Mesendoderm (in vitro differentiated cells): Measurements from ENCODE around the gene PTPRG.

ENCODE experiments used
- DNase-seq: peaks from one replicate; pipeline ENCODE4 v3.0.0; 2013
- H2AK5ac ChIP-seq: 2 replicates; pipeline ENCODE4 v1.6.1; 2013; ENCODE audit warnings: low read length, inconsistent platforms
- H2BK120ac ChIP-seq: 2 replicates; pipeline ENCODE4 v1.6.1; 2013; ENCODE audit warnings: low read depth, mild to moderate bottlenecking, low read length, moderate library complexity, mixed read lengths
- H2BK15ac ChIP-seq: replicated peaks from 2 replicates; pipeline ENCODE4 v1.6.1; 2013; ENCODE audit warnings: low read depth, mild to moderate bottlenecking, moderate library complexity
- H2BK5ac ChIP-seq: 2 replicates; pipeline ENCODE4 v1.6.1; 2013; ENCODE audit warnings: low read length, inconsistent platforms
- H3K18ac ChIP-seq: 2 replicates; pipeline ENCODE4 v1.6.1; 2013; ENCODE audit warnings: mild to moderate bottlenecking, low read length, mixed read lengths
- H3K23ac ChIP-seq: one replicate; pipeline ENCODE4 v1.6.1; 2013; ENCODE audit warnings: low read length
- H3K27ac ChIP-seq: 2 replicates; pipeline ENCODE4 v1.5.1; 2013; ENCODE audit warnings: low read depth, mild to moderate bottlenecking, inconsistent platforms, low read length, moderate library complexity
- H3K27me3 ChIP-seq: 2 replicates; pipeline ENCODE4 v1.6.1; 2013; ENCODE audit warnings: low read length, control low read depth, mild to moderate bottlenecking, inconsistent platforms; ENCODE audit not compliant: insufficient read depth, poor library complexity
- H3K36me3 ChIP-seq: 2 replicates; pipeline ENCODE4 v1.6.1; 2013; ENCODE audit warnings: low read length, inconsistent platforms; ENCODE audit not compliant: control insufficient read depth, insufficient read depth
- H3K4ac ChIP-seq: one replicate; pipeline ENCODE4 v1.6.1; 2013; ENCODE audit warnings: low read depth, mild to moderate bottlenecking, low read length, moderate library complexity
- H3K4me1 ChIP-seq: 2 replicates; pipeline ENCODE4 v1.6.1; 2013; ENCODE audit warnings: low read depth, low read length, inconsistent platforms; ENCODE audit not compliant: control insufficient read depth
- H3K4me2 ChIP-seq: 2 replicates; pipeline ENCODE4 v1.6.1; 2013; ENCODE audit warnings: low read length
- H3K4me3 ChIP-seq: 2 replicates; pipeline ENCODE4 v1.5.1; 2013; ENCODE audit warnings: mild to moderate bottlenecking, low read length
- H3K56ac ChIP-seq: one replicate; pipeline ENCODE4 v1.6.1; 2013; ENCODE audit warnings: low read length
- H3K79me1 ChIP-seq: 2 replicates; pipeline ENCODE4 v1.6.1; 2013; ENCODE audit warnings: low read length, inconsistent platforms
- H3K79me2 ChIP-seq: 2 replicates; pipeline ENCODE4 v1.6.1; 2013; ENCODE audit warnings: mild to moderate bottlenecking, low read length; ENCODE audit not compliant: control insufficient read depth, insufficient read depth
- H3K9ac ChIP-seq: 2 replicates; pipeline ENCODE4 v1.6.1; 2013; ENCODE audit warnings: low read length, inconsistent platforms
- H4K5ac ChIP-seq: one replicate; pipeline ENCODE4 v1.6.1; 2013; ENCODE audit warnings: low read length
- H4K8ac ChIP-seq: one replicate; pipeline ENCODE4 v1.6.1; 2013; ENCODE audit warnings: low read depth, mild to moderate bottlenecking, control low read depth, low read length, moderate library complexity
- WGBS: extraction: QIAGEN DNeasy Blood & Tissue Kit; methylation state at CpG from one replicate; pipeline ENCODE4 v1.1.7; 2013; ENCODE audit warnings: low lambda C conversion rate, missing lambda C conversion rate; ENCODE audit not compliant: insufficient coverage; ENCODE audit errors: extremely low coverage; 5-methylcytosine and 5-hydroxymethylcytosine counted together

Gene PTPRG

DNA sequence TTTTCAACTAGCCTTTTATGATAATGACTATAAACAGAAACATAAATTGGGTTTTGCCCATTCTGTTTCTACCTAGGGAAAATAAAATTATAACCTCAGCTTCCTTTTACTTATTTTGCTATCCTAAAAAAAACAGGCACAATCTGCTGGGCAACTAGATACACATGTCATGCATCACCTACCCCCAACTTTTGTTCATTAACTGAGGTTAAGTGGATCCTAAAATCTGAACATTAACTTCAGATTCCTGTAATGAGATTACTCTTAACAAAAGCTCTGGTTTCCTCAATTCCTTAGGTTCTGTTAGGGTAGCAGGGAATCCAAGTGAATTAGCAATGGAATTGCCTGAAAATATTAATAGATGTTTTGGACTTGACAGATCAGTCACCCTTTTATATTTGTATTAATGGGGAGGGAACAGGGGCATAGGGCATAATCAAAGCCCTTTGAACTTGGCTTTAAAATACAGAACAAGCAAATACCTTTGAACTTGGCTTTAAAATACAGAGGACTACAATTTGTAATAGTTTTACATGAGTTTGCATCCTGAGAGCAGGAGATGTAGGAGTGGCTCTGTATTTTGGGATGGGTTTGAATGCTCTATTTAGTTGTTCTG is 705.4 kb downstream of the PTPRG start:
- H2BK15ac ChIP-seq = no peak overlapping the region
- no peak overlapping the region for H4K5ac ChIP-seq
- peaks cover 2% of the 10 kb centered on the region for H3K36me3 ChIP-seq

GRCh38 chr3:62276658-62277180 is 715.3 kb downstream of the PTPRG start:
- H3K9ac ChIP-seq = no peak overlapping the region
- H2BK120ac ChIP-seq = no peak overlapping the region
- H3K27me3 ChIP-seq = no peaks in the 10 kb centered on the region
- no peaks in the 10 kb centered on the region for H3K36me3 ChIP-seq
- H3K79me2 ChIP-seq = no peaks in the 10 kb centered on the region
- no peak for DNase-seq
- H3K4me2 ChIP-seq = no peak overlapping the region
- H3K79me1 ChIP-seq = no peaks in the 10 kb centered on the region
- no peak overlapping the region for H3K4me3 ChIP-seq
- no peak overlapping the region for H3K56ac ChIP-seq
- H2AK5ac ChIP-seq = no peak overlapping the region
- H4K5ac ChIP-seq = no peak overlapping the region
- no peaks in the 10 kb centered on the region for H3K4me1 ChIP-seq
- H3K4ac ChIP-seq = no peak overlapping the region
- H2BK15ac ChIP-seq = no peak overlapping the region
- no peak overlapping the region for H3K27ac ChIP-seq
- H4K8ac ChIP-seq = no peak overlapping the region
- H3K23ac ChIP-seq = no peak overlapping the region
- H3K18ac ChIP-seq = no peak overlapping the region
- no CpG with 5 or more reads among the region's 2 CpGs for WGBS
- H2BK5ac ChIP-seq = no peak overlapping the region

More for the DNA sequence above, 705.4 kb downstream of the PTPRG start:
- no peak overlapping the region for H3K4me3 ChIP-seq
- H3K79me1 ChIP-seq = no peaks in the 10 kb centered on the region
- no peak overlapping the region for H3K9ac ChIP-seq
- H2AK5ac ChIP-seq = no peak overlapping the region
- no peak overlapping the region for H2BK120ac ChIP-seq
- no peaks in the 10 kb centered on the region for H3K4me1 ChIP-seq
- no peak overlapping the region for H3K56ac ChIP-seq
- no peak overlapping the region for H3K27ac ChIP-seq
- H3K79me2 ChIP-seq = no peaks in the 10 kb centered on the region
- H4K8ac ChIP-seq = no peak overlapping the region
- H2BK5ac ChIP-seq = no peak overlapping the region
- DNase-seq = no peak
- H3K4me2 ChIP-seq = no peak overlapping the region
- no peak overlapping the region for H3K18ac ChIP-seq
- H3K23ac ChIP-seq = no peak overlapping the region
- H3K4ac ChIP-seq = no peak overlapping the region
- H3K27me3 ChIP-seq = no peaks in the 10 kb centered on the region

DNA sequence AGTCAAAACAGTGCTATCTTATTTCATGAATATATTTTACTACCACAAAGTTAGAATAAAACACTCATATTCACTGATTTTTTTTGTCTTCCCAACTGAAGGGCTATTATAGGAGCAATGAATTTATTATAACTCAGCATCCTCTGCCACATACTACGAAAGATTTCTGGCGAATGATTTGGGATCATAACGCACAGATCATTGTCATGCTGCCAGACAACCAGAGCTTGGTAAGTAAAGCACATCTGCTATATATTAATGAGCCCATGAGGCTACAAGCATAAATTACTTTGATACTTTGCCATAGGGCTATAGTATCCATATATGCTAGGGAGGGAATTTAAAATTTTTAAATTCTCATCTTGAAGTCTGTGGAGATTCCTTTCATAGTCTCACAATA is 716.1 kb downstream of the PTPRG start:
- Histone ChIP-seq H3K79me2 (no peaks in the 10 kb centered on the region), H2AK5ac (no peak overlapping the region), H3K79me1 (no peaks in the 10 kb centered on the region), H3K27me3 (no peaks in the 10 kb centered on the region), H3K4me1 (no peaks in the 10 kb centered on the region), H3K9ac (no peak overlapping the region), H2BK15ac (no peak overlapping the region), H3K27ac (no peak overlapping the region), H3K4me3 (no peak overlapping the region), H2BK5ac (no peak overlapping the region), H3K36me3 (no peaks in the 10 kb centered on the region), H3K4ac (no peak overlapping the region), H4K5ac (no peak overlapping the region), H2BK120ac (no peak overlapping the region), H3K56ac (no peak overlapping the region), H3K18ac (no peak overlapping the region), H3K4me2 (no peak overlapping the region), H3K23ac (no peak overlapping the region), H4K8ac (no peak overlapping the region)
- WGBS = no CpG with 5 or more reads among the region's 3 CpGs
- no peak for DNase-seq

- Histone ChIP-seq H3K9ac (no peak overlapping the region), H3K23ac (no peak overlapping the region), H3K27me3 (no peaks in the 10 kb centered on the region), H3K79me1 (no peaks in the 10 kb centered on the region), H2AK5ac (no peak overlapping the region), H3K4me3 (no peak overlapping the region), H2BK5ac (no peak overlapping the region), H3K4ac (no peak overlapping the region), H2BK120ac (no peak overlapping the region), H3K4me2 (no peak overlapping the region), H4K8ac (no peak overlapping the region), H3K27ac (no peak overlapping the region), H3K56ac (no peak overlapping the region), H4K5ac (no peak overlapping the region), H3K4me1 (no peaks in the 10 kb centered on the region), H2BK15ac (no peak overlapping the region), H3K18ac (no peak overlapping the region), H3K79me2 (no peaks in the 10 kb centered on the region), H3K36me3 (no peaks in the 10 kb centered on the region)
- DNase-seq = no peak
Observed at GRCh38 chr3:62277986-62278385, 716.6 kb downstream of the PTPRG start.

DNA sequence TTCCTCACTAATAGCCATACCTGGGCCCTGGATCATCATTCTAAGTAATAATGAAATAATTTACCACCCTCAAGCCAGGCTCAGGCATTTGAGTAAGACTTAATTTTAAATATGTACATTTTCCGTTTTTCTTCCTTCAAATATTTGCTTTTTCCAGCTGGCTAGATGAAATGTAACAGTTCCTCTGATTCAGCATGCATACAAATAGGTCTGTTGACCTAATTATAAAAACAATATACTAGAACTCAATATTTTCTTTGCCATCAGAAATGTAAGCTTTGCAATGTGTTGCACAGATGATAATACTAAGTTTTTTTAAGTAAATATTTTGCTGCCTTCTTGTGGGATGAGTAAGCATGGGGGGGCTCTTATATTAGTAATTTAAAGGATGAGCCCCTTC is 720.4 kb downstream of the PTPRG start:
- no peaks in the 10 kb centered on the region for H3K79me1 ChIP-seq
- H2BK120ac ChIP-seq = no peak overlapping the region
- DNase-seq = no peak

DNA sequence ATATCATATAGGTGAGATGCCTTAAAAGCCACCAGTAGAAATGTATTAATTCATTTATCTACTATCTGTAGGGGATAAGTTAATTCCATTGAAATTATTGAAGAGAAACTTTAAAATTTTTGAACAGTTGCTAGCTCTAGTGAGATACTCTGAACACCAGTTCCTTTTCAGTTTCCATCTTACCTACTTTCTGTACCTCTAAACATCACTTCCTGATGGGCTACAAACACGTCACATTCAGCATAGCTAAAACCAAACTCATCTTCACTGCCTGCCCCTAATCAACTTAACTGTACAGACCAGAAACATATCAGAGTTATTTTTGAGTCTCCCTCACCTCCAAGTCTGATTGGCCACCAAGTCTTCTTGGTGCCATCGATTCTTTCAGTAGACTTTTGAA is 723.1 kb downstream of the PTPRG start:
- WGBS = no CpG with 5 or more reads among the region's 2 CpGs
- no peak overlapping the region for H3K27ac ChIP-seq
- H4K8ac ChIP-seq = no peak overlapping the region

More for the DNA sequence above, 720.4 kb downstream of the PTPRG start:
- H4K8ac ChIP-seq = no peak overlapping the region
- H2AK5ac ChIP-seq = no peak overlapping the region
- H3K23ac ChIP-seq = no peak overlapping the region
- H3K56ac ChIP-seq = no peak overlapping the region
- H3K18ac ChIP-seq = no peak overlapping the region
- no peak overlapping the region for H3K4ac ChIP-seq
- no peak overlapping the region for H3K27ac ChIP-seq
- H2BK15ac ChIP-seq = no peak overlapping the region
- no peak overlapping the region for H4K5ac ChIP-seq
- H3K36me3 ChIP-seq = no peaks in the 10 kb centered on the region
- no CpG with 5 or more reads among the region's 1 CpG for WGBS
- no peaks in the 10 kb centered on the region for H3K27me3 ChIP-seq
- no peaks in the 10 kb centered on the region for H3K4me1 ChIP-seq
- no peak overlapping the region for H3K9ac ChIP-seq
- no peak overlapping the region for H2BK5ac ChIP-seq
- no peak overlapping the region for H3K4me2 ChIP-seq
- no peak overlapping the region for H3K4me3 ChIP-seq
- H3K79me2 ChIP-seq = no peaks in the 10 kb centered on the region

More for the DNA sequence above, 723.1 kb downstream of the PTPRG start:
- no peak overlapping the region for H2BK120ac ChIP-seq
- no peak overlapping the region for H4K5ac ChIP-seq
- no peak overlapping the region for H3K23ac ChIP-seq
- H3K56ac ChIP-seq = no peak overlapping the region
- no peaks in the 10 kb centered on the region for H3K79me2 ChIP-seq
- H3K4ac ChIP-seq = no peak overlapping the region
- no peak overlapping the region for H2BK5ac ChIP-seq
- H3K36me3 ChIP-seq = no peaks in the 10 kb centered on the region
- no peaks in the 10 kb centered on the region for H3K27me3 ChIP-seq
- no peak for DNase-seq
- H3K9ac ChIP-seq = no peak overlapping the region
- no peak overlapping the region for H3K4me2 ChIP-seq
- no peaks in the 10 kb centered on the region for H3K79me1 ChIP-seq
- no peak overlapping the region for H3K4me3 ChIP-seq
- no peak overlapping the region for H2BK15ac ChIP-seq
- H3K4me1 ChIP-seq = no peaks in the 10 kb centered on the region
- H3K18ac ChIP-seq = no peak overlapping the region
- no peak overlapping the region for H2AK5ac ChIP-seq
